Measurements from ENCODE around the gene TPD52L1.

TPD52L1 gene

DNA sequence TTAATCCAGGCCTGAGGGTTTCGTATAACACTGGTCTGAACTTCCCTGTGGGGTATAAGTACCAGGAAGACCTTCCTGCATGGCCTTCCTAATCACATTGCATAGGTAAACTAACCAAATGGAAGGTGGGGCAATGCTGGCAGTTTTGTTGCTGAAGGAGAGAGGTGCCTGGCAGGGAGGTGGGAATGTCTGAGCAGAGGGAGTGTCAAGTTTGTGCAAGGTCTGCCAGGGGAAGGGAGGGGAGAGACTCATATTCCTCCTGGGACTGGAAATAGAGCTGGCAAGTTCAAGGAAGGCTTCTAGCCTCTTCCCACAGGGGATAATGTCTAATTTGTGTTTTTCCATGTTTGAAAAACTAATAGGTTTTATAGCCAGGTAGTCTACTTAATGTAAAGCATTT, 77.6 kb downstream of the TPD52L1 start:
- no peak for DNase-seq (ENCODE audit: extremely low spot score, insufficient read length, low read depth)
- no peak for FAIRE-seq

DNA sequence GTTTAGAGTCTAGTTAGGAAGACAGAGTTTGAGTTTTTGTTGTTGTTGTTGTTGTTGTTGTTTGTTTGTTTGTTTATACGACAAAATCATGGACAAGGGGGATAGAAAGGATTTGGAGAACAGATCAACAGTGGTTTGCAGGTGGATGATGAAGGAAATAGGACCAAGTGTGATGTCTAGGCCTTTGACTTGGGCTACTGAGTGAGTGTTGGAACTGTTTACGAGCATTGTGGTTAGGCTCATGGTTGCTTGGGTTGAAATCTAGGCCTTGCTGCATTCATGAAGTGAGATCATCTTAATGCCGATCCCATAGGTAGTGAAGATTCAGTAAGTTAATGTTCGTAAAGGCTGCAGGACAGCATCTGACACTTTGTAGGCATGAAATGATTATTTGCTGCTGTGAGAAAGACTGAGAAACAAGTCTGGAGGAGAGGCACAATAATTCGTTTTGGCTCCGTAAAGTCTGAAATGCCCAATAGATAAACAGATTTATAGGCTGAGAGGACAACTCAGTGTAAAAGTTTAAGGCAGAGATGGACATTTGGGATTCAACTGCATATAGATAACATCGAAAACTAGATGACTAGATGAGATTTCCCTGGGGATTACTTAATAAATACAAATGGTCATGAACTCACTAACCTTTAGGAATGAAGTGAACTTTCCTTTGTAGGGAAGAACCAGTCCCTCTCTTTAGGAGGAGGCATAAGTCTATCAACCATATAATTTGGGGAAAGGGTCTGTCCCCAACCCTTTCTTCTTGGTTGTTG, 78.2 kb downstream of the TPD52L1 start:
- no peak for FAIRE-seq
- DNase-seq (ENCODE audit: extremely low spot score, insufficient read length, low read depth) = no peak

DNA sequence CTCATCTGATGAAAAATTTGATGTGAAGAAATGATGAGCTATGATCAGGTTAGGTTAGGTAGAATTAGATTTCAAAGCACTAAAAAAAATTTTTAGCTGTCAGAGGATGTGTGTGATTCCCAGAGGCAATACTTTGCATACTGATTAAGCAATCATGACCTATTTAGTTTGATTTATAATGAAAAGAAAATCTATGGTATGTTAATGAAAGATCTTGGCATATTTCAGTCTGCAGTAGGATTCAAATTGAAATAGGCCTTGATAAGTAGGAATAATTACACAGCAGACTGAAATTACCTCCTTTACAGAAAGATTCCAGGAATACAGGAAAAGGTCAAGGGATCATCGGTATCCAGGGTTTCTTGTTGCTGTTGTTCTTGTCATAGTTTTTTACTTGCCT, 78.9 kb downstream of the TPD52L1 start:
- DNase-seq (ENCODE audit: extremely low spot score, insufficient read length, low read depth) (no peak), FAIRE-seq (no peak)

DNA sequence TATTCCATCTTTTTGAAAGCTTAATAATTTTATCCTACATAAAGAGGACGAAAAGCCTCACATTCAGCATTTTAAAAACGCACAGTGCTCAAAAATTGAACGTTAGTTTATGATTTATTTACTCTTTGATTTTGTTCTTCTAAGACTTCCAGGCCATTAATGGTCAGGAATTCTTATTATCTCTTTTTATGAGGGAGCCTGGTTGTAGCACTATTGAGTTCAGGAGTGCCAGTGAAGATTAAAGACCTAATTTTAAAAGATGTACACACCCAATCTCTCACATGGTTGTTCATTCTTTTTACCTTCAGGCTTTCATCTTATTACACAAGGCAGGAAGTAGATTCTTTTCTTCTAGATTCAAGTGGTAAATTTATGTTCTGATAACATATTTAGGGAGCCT, 79.6 kb downstream of the TPD52L1 start:
- DNase-seq (ENCODE audit: extremely low spot score, insufficient read length, low read depth) = no peak
- FAIRE-seq = no peak

DNA sequence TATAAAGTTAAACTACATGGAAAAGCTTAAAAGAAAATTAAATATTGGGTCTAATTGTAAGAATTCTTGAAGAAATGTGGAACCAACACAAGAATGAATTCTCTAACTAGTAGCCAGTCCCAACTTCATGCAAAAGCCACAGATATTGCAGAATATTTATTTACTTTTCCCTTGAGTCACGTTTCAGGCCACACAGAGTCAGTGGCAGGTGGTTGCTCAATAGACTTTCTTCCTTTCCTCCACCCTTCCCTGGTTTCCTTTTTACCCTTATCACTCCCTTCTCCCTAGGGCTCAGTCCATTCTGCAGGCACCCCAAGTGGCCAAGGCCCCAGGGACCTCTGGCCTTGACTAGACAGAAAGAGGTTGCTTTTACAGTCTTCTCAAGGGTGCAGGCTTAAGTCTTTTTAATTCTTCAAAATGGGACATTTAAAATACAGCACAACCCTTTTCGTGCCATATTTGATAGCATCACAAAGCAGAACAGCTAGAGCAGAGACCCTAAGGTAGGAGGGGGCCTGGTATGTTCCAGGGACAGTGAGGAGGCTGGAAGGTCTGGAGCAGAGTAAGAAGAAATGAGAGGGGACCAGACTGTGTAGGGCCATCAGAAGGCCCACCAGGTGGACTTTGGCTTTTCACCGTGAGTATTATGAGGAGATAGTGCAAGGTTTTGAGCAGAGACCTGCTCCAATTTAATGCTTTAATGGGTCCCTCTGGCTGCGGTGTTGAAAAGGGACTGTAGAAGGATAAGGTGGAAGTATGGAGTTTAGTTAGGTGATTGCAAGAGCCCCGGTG, 83.2 kb downstream of the TPD52L1 start:
- DNase-seq (ENCODE audit: extremely low spot score, insufficient read length, low read depth) (no peak), FAIRE-seq (no peak)

DNA sequence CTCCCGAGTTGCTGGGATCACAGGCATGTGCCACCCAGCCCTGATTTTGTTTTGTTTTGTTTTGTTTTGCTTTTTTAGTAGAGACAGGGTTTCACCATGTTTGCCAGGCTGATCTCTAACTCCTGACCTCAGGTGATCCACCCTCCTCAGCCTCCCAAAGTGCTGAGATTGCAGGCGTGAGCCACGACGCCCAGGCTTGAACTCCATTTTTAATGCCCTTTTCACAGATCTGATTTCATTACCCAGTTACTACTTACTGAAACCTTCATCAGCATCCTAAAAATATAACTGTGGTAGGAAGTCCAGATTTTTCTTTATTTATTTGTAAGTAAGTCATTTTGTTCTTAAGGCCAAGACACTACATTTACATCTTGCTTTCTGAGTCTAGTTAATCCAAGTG, 84.2 kb downstream of the TPD52L1 start:
- FAIRE-seq (no peak), DNase-seq (ENCODE audit: extremely low spot score, insufficient read length, low read depth) (no peak)

DNA sequence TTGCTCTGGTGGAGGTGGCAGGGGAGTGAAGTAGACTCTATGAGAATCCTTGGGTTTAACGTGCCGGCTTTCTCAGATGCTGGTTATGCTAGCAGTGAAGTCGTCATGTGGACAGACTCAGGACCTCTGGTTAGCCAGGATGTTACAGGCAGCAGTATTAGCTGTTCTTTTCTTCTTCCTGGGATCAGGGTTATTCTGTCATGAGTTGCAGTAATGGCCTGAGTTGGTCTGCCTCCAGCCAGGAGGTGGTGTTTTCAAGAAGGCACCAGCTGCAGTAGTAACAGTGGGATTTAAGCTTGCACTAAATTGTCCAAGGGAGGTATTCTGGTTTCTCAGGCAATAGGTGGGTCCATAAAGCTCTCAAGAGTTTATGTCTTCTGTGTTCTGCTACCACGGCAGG, 91.5 kb downstream of the TPD52L1 start:
- FAIRE-seq (no peak), DNase-seq (ENCODE audit: extremely low spot score, insufficient read length, low read depth) (no peak)

DNA sequence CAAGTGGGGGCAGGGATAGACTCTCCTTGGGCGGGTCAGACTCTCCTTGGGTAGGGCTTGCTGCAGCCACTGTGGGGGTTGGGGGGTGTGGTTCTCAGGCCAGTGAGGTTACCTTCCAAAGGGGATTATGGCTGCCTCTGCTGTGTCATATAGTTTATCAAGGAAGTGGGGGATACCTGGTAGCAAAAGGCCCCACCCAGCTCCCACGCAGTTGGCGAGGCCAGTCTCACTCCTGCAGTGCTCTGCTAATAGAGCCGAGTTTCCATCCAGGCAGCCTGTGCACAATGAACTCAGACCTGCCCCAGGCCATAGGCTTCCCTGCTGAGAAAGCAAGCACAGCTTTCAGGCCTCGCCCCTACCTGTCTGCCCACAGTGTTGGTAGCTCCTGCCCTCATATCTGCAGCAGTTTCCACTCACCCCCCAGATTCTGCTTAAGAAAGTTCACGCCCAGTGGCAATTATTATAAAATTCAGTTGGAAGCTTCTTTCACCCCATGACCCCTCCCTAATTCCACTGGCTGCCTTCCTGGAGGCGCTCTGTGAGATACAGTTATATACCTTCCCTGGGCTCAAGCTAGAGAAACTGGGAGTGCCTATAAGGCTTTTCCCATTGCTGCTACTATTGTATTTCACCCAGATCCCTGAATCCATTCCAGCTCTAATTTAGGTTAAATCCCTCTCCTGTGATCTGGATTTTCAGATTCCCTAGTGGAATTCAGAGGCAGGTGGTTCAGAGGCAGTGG, 92.1 kb downstream of the TPD52L1 start:
- FAIRE-seq = no peak
- DNase-seq (ENCODE audit: extremely low spot score, insufficient read length, low read depth) = no peak

DNA sequence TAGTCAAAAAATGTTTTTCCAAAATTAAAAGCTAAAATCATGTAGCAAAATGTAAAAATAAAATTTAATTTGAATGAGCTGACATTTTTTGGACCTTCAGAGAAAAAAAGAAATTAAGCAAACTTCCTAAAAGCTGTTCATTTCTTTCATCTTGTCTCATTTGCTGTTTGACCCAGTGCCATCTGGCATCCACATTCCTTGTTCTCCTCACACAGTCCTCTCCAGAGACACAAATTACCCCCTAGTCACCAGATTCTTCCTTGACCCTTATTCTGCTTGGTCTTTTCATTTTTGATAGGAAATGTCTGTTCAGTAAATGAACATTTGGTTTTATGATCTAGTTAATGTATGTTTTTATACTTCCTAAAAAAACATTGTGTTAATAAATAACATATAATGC, 93.0 kb downstream of the TPD52L1 start:
- no peak for DNase-seq (ENCODE audit: extremely low spot score, insufficient read length, low read depth)
- no peak for FAIRE-seq

DNA sequence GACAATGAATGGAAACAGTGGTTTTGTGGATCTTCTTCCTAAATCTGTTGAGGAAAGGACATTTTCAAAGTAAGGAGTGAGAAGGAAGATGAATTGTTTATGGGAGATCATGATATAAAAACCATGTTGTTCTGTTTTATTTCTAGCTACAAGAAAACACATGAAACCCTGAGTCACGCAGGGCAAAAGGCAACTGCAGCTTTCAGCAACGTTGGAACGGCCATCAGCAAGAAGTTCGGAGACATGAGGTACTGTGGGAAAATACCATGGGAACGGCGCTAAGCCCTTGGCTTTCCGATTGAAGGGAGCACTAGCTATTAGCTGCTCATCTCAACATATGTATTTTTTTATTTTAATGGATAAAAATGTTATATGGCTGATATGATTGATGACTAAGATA, 94.6 kb downstream of the TPD52L1 start:
- FAIRE-seq (no peak), DNase-seq (ENCODE audit: extremely low spot score, insufficient read length, low read depth) (no peak)

DNA sequence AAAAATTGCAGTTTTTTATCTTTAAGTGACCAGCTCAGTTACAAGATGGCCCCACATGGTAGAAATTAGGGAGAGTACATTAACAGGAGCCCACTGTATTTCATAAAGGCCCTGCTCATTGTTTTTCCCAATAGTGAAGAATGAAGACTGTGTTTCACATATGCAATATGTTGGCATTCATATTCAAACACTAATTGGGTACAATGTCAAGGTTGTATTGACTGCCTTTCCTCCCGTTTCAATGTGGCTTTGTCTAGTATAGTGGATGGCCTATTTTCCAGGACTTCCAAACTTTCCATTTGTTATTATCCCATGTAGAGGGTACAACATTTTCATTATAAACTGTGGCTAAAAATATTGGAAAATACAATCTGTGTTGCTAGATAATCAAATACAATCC, 96.9 kb downstream of the TPD52L1 start:
- FAIRE-seq (no peak), DNase-seq (ENCODE audit: extremely low spot score, insufficient read length, low read depth) (no peak)

DNA sequence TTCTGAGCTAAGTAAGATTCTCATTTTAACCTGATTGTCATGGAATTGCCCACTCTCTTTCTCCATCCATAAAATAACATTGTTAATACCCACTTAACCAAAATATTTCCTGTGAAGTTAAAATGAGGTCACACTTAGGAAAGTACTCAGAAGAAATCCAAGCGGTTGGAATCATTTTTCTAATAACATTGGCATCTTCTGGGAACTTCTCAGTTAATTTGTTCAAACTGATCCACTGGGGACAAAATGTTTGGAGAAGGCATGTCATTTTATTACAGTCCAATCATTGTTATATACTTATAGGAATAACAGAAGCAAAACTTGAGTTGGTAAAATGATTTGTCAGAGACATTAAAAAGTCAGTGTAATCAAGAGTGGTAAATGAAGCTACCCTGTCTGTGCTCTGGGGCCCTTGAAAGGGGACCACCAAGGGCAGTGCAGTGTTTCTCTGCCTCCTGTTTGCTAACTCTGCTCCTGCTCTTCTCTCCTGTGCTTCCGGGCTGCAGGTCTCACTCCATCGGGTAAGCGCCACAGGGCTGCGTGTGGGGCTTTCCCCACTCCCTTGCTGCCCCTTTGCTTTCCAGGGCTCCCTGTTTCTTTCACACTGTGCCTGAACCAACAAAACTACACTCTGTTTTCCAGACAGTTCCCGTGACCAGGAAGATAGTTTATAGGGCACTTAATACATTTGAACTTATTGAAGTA, 98.1 kb downstream of the TPD52L1 start:
- DNase-seq (ENCODE audit: extremely low spot score, insufficient read length, low read depth) (no peak), FAIRE-seq (no peak)

DNA sequence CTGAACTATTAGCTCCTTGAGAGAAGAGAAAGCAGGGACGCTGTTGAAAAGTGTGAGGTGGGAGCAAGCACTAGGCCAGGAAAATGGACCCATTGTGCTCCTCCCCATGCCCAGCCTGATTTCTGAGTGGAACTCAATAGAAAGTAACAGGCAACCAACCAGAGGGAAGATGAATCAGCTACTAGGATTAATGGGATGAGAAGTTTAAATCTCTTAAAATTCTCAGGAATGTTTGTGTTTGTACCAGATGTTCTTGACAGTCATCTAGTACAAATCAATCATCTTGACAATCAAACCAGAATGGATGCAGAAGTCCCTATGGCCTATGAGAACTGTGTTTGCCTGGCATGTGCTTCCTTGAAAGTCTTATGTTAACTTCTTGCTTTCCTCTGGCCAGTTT, 99.3 kb downstream of the TPD52L1 start:
- FAIRE-seq = no peak
- no peak for DNase-seq (ENCODE audit: extremely low spot score, insufficient read length, low read depth)

DNA sequence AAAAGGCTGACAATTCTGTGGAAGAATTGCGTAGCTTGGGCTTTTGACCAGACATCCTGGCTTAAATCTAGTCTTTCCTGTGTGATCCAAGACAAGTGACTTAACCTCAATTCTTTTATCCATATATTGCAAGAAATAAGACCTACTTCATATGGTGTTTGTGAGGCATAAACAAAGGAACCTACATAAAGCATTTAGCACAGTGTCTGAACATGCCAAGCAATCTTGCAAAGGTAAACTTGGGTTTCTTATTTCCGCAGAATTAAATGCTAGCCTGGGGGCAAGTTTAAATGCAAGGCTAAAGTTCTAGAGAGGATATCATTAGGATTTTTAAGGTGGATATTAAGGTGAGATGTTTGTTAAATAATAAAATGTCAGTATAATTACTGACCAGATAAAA, 100.3 kb downstream of the TPD52L1 start:
- DNase-seq (ENCODE audit: extremely low spot score, insufficient read length, low read depth) (no peak), FAIRE-seq (no peak)

DNA sequence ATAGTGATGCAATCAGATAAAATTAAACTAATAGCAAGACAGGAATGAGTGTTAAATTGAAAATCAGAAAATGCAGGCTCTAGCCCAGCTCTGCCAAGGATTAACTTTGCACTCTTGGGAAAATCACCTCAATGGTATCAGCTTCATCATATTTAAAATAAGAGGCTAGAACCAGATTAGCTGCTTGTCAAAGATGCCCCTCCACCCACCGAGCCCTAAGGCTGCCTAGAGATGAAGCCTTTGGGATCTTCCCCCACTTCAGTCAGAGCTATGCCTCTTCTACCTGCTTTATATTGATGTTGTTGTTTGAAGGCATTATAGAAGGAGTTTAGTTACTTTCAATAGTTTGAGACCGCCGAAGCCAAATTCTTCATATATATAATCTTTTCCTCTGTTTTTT, 100.7 kb downstream of the TPD52L1 start:
- FAIRE-seq (no peak), DNase-seq (ENCODE audit: extremely low spot score, insufficient read length, low read depth) (no peak)

DNA sequence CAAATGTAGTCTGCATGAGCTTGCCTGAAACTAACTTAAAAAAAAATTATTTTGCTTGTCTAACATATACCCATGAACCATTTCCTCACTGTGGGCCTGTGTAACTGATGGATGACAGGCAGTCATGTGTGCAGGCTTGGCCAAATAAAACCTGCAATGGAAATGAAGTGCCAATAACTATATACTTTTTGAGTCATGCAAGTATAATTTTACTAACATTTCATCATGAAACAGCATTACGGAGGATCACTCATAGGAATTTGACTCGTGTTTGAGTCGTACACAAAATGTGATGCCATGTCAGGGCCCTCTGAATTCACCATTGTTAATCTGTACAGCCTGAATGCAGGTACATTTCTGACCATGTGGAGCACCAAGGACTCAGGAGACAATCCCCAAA, 101.6 kb downstream of the TPD52L1 start:
- no peak for FAIRE-seq
- DNase-seq (ENCODE audit: extremely low spot score, insufficient read length, low read depth) = no peak

DNA sequence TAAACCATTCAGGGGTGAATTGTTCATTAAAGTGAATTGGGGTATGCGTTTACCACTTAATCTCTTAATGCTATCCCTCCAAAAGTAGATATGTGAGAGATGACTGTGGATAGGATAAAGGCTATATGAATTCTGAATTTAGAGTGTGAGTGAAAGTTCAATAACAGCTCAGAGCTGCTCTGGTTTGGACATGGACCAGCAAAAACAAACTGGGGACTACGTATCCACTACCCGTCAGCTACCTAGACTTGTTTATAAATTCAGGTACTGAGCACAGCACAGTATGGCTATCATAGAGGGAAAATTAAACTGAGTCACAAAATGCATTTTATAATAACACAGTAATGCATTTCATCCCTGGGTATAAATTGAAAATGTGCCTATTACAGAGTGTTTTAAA, 103.8 kb downstream of the TPD52L1 start:
- DNase-seq (ENCODE audit: extremely low spot score, insufficient read length, low read depth) (no peak), FAIRE-seq (no peak)

DNA sequence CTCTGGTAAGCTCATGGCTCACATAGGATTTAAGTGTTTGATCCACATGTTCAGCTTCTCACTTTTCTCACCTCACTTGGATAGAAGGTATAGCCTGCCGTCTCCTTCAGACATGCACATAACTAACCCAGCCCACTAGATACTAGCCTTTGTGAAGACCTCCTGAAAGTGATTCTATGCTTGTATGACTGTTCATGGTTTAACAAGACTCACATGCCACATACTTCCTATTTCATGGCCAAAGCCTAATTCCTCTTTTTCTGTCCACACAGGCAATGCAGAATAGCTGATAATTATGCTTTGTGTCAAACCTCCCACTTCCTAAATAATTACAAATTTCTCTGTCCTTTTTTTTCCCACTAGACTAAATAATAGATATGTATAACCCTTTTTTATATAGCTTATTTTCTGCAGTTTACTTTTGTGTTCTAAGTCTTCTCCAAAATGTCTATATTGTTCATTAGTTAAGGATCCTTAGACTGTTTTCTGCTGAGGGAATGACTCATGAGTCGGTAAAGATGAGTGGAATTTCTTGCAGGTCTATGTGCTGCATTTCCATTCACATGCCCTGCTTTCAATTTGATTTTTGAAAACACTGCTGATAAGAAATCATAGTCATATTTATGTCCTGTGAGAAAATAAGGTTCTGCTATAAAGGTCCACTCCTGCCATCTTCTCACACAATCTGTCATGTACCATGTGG, 105.2 kb downstream of the TPD52L1 start:
- DNase-seq (ENCODE audit: extremely low spot score, insufficient read length, low read depth) (no peak), FAIRE-seq (no peak)

DNA sequence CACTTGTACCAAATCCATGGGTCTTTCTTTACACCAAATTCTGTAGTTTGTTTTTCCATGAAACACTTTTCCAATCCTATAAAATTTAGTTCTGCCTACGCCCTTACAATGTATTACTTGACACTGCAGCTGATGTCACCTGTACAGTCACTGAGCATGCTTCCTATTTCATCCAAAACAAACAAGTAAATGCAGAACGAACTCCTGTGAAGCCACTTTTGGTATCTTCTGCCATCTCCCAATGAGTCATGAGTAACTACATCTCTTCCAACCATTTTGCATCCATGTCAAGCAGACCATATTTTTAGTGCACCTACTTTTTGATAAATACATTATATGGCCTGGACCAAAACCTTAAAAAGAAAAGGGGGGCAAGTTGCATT, 105.8 kb downstream of the TPD52L1 start:
- FAIRE-seq = no peak

More for the DNA sequence above, 105.8 kb downstream of the TPD52L1 start:
- DNase-seq (ENCODE audit: extremely low spot score, insufficient read length, low read depth) = no peak
